Measurements from ENCODE around the gene CIC.

CIC gene

DNA sequence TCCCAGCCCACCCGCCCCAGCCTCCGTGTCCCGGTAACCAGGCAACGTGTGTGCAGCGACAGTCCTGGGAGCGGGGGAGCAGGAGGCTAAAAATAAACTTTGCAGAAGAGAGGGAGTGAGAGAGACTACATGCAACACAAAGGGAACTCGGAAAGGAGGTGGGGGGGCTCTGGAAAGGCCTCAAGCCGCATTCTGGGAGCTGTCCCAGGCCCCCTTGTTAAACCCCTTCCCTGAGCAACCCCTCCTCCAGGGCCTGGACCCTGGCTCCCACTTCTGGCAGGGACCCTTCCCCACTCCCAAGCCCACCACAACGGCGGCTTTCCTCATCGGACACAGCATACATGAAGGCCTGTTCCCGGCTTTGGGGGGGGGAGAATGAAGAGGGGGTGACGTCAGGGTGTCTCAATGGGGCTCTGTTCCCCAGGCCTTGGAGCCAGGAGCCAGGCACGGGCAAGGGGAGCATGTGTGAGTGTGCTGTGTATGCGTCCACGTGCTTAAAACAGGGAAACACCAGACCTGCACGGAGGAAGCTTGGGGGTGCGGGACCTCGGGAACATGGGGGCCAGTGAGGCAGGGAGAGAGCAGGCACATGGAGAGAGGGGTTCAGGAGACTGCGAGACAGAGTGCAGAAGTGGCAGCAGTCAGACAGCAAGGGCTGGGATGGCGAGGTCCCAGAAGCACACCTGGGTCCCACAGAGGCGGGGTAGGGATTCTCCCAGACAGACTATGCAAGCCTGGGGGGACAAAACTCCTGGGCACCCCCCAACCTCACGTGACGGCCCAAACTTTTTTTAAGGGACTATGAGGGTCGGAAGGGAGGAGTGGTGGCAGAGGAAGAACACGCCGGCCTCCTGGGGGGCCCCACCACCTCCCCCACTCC lies 16.4 kb upstream of the CIC start:
- TF ChIP-seq, protein P1, sequence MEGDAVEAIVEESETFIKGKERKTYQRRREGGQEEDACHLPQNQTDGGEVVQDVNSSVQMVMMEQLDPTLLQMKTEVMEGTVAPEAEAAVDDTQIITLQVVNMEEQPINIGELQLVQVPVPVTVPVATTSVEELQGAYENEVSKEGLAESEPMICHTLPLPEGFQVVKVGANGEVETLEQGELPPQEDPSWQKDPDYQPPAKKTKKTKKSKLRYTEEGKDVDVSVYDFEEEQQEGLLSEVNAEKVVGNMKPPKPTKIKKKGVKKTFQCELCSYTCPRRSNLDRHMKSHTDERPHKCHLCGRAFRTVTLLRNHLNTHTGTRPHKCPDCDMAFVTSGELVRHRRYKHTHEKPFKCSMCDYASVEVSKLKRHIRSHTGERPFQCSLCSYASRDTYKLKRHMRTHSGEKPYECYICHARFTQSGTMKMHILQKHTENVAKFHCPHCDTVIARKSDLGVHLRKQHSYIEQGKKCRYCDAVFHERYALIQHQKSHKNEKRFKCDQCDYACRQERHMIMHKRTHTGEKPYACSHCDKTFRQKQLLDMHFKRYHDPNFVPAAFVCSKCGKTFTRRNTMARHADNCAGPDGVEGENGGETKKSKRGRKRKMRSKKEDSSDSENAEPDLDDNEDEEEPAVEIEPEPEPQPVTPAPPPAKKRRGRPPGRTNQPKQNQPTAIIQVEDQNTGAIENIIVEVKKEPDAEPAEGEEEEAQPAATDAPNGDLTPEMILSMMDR (IDR thresholded peaks at IDR 0.05): no peak
- peaks cover 28% of the 10 kb centered on the region for H3K27me3 ChIP-seq
- peak overlapping the region; percentile 95 for H3K27ac ChIP-seq
- peaks cover 31 to 41% of the 10 kb centered on the region in 2 experiments for H3K4me1 ChIP-seq (ENCODE audit: control insufficient read depth in 1 of 2, insufficient read depth in 1 of 2, low read depth in 1 of 2, low read length in 1 of 2)
- H3K36me3 ChIP-seq: peaks cover 22% of the 10 kb centered on the region
- H3K4me3 ChIP-seq (ENCODE audit: low read depth in 1 of 2, low read length in 1 of 2): peak overlapping the region; percentile 74 to 92
- no peaks in the 10 kb centered on the region for H3K9me3 ChIP-seq

DNA sequence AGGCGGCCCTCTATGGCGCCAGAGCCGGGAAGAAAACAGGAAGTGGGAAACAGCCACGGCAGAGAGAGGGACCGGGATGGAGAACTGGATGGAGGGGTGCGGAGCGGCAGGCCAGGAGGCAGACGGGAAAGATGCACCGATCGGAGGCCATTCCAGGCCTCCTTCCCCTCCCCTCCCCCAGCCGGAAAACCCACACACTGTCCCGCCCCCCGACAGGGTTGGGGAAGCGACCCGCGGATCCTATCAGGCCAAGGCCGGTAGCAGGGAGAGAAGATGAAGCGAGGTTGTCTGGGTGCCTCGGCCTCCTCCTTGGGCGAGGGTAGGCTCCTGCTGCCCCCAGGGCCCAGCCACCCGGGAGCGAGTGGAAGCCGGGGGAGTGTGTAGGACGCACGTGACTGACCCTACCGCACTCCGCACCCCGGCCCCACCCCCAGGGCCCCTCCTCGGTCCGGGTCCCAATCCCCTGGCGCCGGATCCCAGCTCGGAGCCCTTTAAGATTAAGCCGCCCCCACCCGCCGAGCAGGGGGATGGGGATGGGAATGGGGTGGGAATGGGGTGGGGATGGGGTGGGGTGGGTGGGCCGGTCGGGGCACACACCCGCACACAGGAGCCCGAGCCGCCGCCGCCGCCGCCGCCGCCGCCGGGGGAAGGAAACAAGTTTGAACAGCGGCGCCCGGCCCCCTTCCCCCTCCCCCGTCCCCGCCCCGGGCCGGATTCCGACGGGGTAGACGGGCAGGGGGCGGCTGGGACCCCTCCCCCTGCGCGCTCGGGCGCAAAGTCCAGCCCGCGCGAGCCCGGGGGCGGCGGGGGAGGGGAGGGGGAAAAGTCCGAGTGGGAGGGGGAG lies 15.6 kb upstream of the CIC start:
- Histone ChIP-seq H3K27ac (peak overlapping the region; percentile 95), H3K4me3 (ENCODE audit: low read depth in 1 of 2, low read length in 1 of 2) (peak overlapping the region; percentile 92 to 96), H3K36me3 (peaks cover 19% of the 10 kb centered on the region), H3K4me1 (ENCODE audit: control insufficient read depth in 1 of 2, insufficient read depth in 1 of 2, low read depth in 1 of 2, low read length in 1 of 2) (peaks cover 31 to 41% of the 10 kb centered on the region in 2 experiments), H3K27me3 (peaks cover 37% of the 10 kb centered on the region), H3K9me3 (no peaks in the 10 kb centered on the region)
- TF ChIP-seq, protein P1 (IDR thresholded peaks at IDR 0.05): no peak

- Histone ChIP-seq H3K36me3 (peaks cover 11% of the 10 kb centered on the region), H3K4me3 (ENCODE audit: low read depth in 1 of 2, low read length in 1 of 2) (peak overlapping the region; percentile 92 to 96), H3K4me1 (ENCODE audit: control insufficient read depth in 1 of 2, insufficient read depth in 1 of 2, low read depth in 1 of 2, low read length in 1 of 2) (peaks cover 31 to 41% of the 10 kb centered on the region in 2 experiments), H3K9me3 (no peaks in the 10 kb centered on the region), H3K27me3 (peaks cover 38% of the 10 kb centered on the region), H3K27ac (peak overlapping the region; percentile 95)
- TF ChIP-seq, protein P1 (IDR thresholded peaks at IDR 0.05): peak; percentile 42
These were observed 14.8 kb upstream of the CIC start for GRCh38 chr19:42254089-42254849.

DNA sequence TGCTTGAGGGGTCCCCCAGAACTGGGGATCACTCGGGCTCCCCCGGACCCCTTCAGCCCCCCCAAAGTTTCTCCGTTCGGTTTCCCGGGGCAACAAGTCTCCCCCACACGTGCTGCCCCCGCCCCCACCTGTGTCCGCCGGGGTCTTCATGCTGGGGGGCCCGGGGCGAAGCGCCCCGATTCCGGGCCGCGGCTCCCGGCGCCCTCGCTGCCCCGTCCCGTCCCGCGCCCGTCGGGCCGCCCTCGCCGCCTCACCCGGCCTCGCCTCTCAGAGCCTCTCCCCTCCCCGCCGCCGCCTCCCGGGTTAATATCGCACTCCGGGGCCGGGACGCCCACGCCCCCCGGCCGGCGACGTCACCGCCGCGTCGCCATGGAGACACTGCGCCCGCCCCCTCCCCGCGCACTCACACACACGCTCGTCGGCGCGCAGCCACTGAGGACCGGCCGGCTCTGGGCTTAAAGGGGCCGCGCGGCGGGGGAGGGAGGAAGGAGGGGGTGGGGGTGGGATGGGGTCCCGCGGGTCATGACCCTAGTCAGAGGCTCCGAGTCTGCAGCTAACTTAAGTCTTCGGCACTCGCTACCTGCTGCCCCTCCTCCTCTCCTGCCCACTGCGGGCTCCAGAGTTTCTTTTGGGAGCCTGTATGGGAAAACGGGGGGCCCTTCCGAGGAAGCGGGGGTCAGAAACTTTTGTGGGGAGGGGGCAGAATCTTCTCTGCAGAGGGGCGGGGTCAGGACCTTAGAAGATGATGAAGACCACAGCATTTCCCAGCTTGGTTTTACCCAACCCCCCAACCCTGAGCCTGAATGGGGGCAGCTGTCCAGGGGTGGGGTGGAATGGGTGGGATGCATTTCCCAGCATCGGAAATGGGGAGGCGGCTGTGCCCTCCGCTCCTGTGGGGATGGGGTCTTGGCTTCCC lies 13.9 kb upstream of the CIC start, which contains the start of gene ERF:
Gene ERF, minus strand, starts transcription at position 279 of the 916 bp plus-strand sequence. Its CDS starts 129 bp downstream, at position 150.
- TF ChIP-seq, protein P1 (IDR thresholded peaks at IDR 0.05): peak; percentile 68
- Histone ChIP-seq H3K27ac (peak within 1 kb of the TSS; percentile 95), H3K4me1 (ENCODE audit: control insufficient read depth in 1 of 2, insufficient read depth in 1 of 2, low read depth in 1 of 2, low read length in 1 of 2) (peaks cover 31 to 41% of the 10 kb centered on the region in 2 experiments)

More for the DNA sequence above, 13.9 kb upstream of the CIC start, which contains the start of gene ERF:
- H3K4me3 ChIP-seq (ENCODE audit: low read depth in 1 of 2, low read length in 1 of 2): peak within 1 kb of the TSS; percentile 92 to 96
- no peaks in the 10 kb centered on the region for H3K9me3 ChIP-seq
- H3K36me3 ChIP-seq: peaks cover 3% of the 10 kb centered on the region
- peaks cover 38% of the 10 kb centered on the region for H3K27me3 ChIP-seq

Measured in neutrophil (primary cell).